DMS153 treated with DMSO at 0.1 percent for 48 hours (cell line): ENCODE data around the gene MGAT5.
"Not testable (repeated sequence)": the region's sequence is repeated elsewhere in the genome, so short reads cannot be mapped to it uniquely, and the experiment has no call there.

ENCODE experiments used
- DNase-seq: peaks from one replicate; lab custom pipeline; 2025; ENCODE audit not compliant: unreplicated experiment; lab: John Stamatoyannopoulos, UW

Gene MGAT5

GRCh38 chr2:134276381-134277172, 22.7 kb downstream of the MGAT5 start:
- DNase-seq = no peak

GRCh38 chr2:134277223-134277622, 23.4 kb downstream of the MGAT5 start:
- DNase-seq = no peak

GRCh38 chr2:134278553-134278952, 24.7 kb downstream of the MGAT5 start:
- DNase-seq = no peak

DNA sequence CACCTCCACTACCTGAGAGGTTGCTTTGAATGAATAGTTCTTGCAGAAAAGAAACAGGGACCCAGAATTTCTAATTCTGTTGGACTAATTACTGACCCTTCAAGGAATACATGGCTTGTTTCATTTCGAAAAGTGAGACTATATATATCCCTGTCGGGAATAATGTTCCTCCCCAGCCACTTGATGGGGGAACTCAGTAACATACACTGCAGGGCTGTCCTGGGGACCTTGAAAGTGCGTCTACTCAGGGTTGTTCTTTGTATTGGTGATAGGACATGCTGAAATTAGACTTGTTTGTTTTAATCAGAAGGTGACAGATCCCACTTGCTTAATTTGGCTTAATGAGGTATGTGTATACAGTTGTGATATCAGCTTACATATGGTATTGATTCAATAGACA, 25.5 kb downstream of the MGAT5 start:
- DNase-seq = no peak

GRCh38 chr2:134280231-134280630, 26.4 kb downstream of the MGAT5 start:
- DNase-seq = no peak

- DNase-seq = no peak
These were observed 26.9 kb downstream of the MGAT5 start for GRCh38 chr2:134280726-134281125.

GRCh38 chr2:134281815-134282419, 28.0 kb downstream of the MGAT5 start:
- no peak for DNase-seq

DNA sequence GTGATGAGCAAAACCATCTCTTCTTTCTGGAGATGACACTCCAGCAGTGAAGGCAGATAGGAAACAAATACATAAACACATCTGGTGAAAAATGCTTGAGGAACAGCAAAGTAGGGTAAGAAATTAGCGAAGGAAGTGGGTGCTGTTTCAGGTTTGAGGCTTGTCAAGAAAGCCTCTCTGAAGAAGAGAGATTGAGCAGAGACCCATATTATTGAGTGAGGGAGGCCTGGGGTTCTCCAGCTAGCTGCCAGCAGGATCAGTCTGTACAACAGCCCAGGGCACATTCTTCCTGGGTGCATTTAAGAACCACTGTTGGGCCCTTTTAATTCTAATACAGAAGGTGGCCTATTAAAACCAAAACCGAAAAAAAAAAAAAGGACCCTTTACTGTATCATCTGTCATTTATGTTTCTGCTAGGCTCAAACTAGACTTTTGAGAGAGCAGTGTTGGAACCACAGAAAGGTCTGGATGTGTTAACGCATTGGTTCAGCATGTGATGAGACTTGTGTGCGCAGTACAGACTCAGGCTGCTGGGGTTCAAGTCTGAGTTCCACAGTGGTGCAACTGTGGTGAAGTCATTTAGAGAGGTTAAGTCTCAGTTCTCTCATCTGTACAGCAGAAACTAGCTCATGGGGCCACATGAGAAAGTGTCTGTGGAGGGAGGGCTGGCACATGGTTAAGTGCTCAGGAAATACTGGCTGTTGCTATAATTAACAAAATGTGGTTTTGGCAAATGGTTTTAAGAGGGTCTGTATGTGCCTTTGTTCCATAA, 28.9 kb downstream of the MGAT5 start:
- no peak for DNase-seq

GRCh38 chr2:134283661-134284060, 29.8 kb downstream of the MGAT5 start:
- DNase-seq = no peak

GRCh38 chr2:134284119-134284670, 30.3 kb downstream of the MGAT5 start:
- no peak for DNase-seq

GRCh38 chr2:134287323-134287722, 33.5 kb downstream of the MGAT5 start:
- no peak for DNase-seq

DNA sequence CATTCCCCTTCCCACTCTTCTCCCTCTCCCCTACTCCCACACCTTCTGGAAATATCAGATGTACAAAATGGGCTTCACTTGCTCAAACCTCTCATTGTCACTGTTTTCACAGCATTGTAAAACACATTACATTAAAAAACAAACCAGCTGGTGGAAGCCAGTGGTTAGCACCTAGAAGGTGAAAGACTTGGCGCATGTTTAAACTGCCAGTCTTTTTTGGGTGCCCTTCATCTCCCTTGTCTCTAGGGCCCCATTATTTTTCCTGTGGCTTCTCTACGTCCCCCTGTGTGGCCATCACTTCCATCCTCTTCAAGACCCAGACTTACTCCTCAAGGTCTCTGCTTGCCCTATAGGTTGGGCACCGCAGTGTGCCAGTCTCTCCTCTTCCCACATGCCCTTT, 34.9 kb downstream of the MGAT5 start:
- DNase-seq = no peak

DNA sequence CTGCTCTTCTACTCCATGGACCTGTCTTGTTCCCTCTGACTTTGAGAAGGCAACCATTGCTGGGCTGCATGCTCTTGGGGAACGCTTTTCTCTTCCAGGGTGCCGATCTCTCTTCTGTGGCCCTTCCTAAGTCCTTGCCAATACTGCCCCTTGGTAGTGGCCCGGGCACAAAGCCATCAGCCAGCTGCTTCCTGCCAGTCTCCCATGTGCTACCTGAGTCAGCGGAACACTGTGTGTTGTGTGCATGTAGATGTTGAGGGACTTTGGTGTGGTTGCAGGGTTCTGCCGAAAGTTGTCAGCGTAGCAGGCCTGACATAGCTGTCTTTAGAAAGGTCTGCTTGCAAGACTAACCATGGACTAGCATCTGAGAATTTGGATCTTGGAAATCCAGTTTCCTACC, 35.4 kb downstream of the MGAT5 start:
- DNase-seq = no peak

GRCh38 chr2:134290358-134290757, 36.5 kb downstream of the MGAT5 start:
- no peak for DNase-seq

GRCh38 chr2:134292514-134292913, 38.6 kb downstream of the MGAT5 start:
- no peak for DNase-seq

GRCh38 chr2:134293719-134294537, 40.1 kb downstream of the MGAT5 start:
- no peak for DNase-seq

- DNase-seq = not testable (repeated sequence)
These were observed 40.7 kb downstream of the MGAT5 start for GRCh38 chr2:134294598-134294997.

- DNase-seq = no peak
These were observed 41.6 kb downstream of the MGAT5 start for GRCh38 chr2:134295441-134295840.

- no peak for DNase-seq
These were observed 42.4 kb downstream of the MGAT5 start for GRCh38 chr2:134296301-134296700.

- DNase-seq = no peak
These were observed 45.5 kb downstream of the MGAT5 start for GRCh38 chr2:134299334-134299733.

DNA sequence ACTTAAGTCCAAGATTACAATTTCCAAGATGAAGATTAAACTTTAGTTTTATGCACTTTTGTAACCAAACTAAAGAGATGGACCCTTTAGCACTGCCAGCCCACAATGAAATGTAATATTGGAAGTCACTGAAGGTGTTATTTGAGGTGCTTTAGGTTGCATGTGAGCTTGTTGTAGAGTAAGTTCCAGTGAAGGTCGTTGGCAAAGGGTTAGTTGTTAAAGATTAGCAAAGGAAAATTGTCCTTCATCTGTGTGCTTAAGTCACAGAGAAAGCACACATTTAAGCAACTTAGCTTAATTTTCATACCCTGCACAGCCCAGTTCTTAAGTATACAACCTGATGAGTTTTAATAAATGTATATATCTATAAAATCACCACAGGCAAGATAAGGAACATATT, 46.7 kb downstream of the MGAT5 start:
- no peak for DNase-seq
